ENCODE data around the gene HSPB6.

GRCh38 chr19:35714601-35715354, 42.1 kb downstream of the HSPB6 start:
- no peak for TF ChIP-seq CTCF (IDR thresholded peaks at IDR 0.05; ENCODE audit: insufficient read depth, low read length, poor library complexity, severe bottlenecking)
- no peak for TF ChIP-seq EZH2phosphoT487 (conservative IDR thresholded peaks at IDR 0.05; ENCODE audit: low read length)

All from SU-DHL-6 (cell line).